BLaER1 treated with 17β-estradiol and CSF1 and Interleukin-3, amounts not matched to agents 10 nM and 100 nM (cell line): ENCODE data around the gene CMTM4.

Experiments used
- H3K27ac ChIP-seq, 11 experiments: shearing (Covaris generic); formaldehyde crosslinking; 2 replicates each; pipeline ENCODE4 v1.8.1; 2022
- H3K27me3 ChIP-seq, 11 experiments: shearing (Covaris generic); formaldehyde crosslinking; 2 replicates each; pipeline ENCODE4 v1.8.1; 2022
- H3K36me3 ChIP-seq, 11 experiments: shearing (Covaris generic); formaldehyde crosslinking; 2 replicates each; pipeline ENCODE4 v1.8.1; 2022
- H3K4me1 ChIP-seq, 10 experiments: shearing (Covaris generic); formaldehyde crosslinking; 2 replicates each; pipeline ENCODE4 v1.8.1; 2022
- H3K4me2 ChIP-seq, 11 experiments: shearing (Covaris generic); formaldehyde crosslinking; 2 replicates each; pipeline ENCODE4 v1.8.1; 2022
- H3K4me3 ChIP-seq, 10 experiments: shearing (Covaris generic); formaldehyde crosslinking; 2 replicates each; pipeline ENCODE4 v1.8.1; 2022
- H3K9ac ChIP-seq, 11 experiments: shearing (Covaris generic); formaldehyde crosslinking; 2 replicates each; pipeline ENCODE4 v1.8.1; 2022
- H3K9me3 ChIP-seq, 11 experiments: shearing (Covaris generic); formaldehyde crosslinking; replicated peaks in 1 of 11; 2 replicates each; pipeline ENCODE4 v1.8.1; 2022
- H4K20me1 ChIP-seq, 11 experiments: shearing (Covaris generic); formaldehyde crosslinking; 2 replicates each; pipeline ENCODE4 v1.8.1; 2022
- Cebpa-rat ChIP-seq, 11 experiments: shearing (Covaris generic); IDR thresholded peaks; 2 replicates each; pipeline ENCODE4 v1.8.1; 2022

CMTM4 gene

GRCh38 chr16:66731101-66731500 is 34.6 kb upstream of the CMTM4 start:
- Histone ChIP-seq H3K27ac (no peak overlapping the region), H4K20me1 (peaks cover 3 to 70% (median 45%) of the 10 kb centered on the region in 11 experiments; a peak in 17 of 22 replicates), H3K27me3 (no peaks in the 10 kb centered on the region), H3K4me3 (no peak overlapping the region), H3K4me1 (peaks cover 0 to 10% (median 8%) of the 10 kb centered on the region in 10 experiments; a peak in 14 of 20 replicates), H3K9ac (no peak overlapping the region), H3K9me3 (no peaks in the 10 kb centered on the region), H3K36me3 (peaks cover 89 to 99% (median 95%) of the 10 kb centered on the region in 11 experiments), H3K4me2 (no peak overlapping the region)
- TF ChIP-seq Cebpa-rat (IDR thresholded peaks at IDR 0.05) = no peak

DNA sequence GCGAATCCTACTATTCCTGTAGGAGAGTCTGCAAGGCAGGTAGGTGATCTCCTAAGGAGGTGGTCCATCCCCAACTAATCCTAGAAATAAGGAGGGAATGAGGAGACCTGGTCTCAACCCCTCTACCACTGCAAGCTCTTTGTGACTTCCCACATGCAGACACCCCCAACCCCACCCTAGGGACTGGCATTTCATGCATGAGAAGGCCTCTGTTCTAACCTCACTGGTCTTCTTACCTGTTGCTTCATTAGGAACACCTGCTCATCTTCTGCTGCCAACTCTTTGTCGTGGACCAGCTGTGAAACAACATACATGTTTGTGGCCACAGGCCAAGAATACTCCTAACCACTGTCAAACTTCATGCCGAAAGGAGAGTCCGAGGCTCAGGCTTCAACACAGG is 32.3 kb upstream of the CMTM4 start:
- H3K27me3 ChIP-seq = no peaks in the 10 kb centered on the region
- H4K20me1 ChIP-seq = peaks cover 3 to 56% (median 36%) of the 10 kb centered on the region in 11 experiments; a peak in 17 of 22 replicates
- H3K27ac ChIP-seq = no peak overlapping the region
- peaks cover 89 to 99% (median 95%) of the 10 kb centered on the region in 11 experiments for H3K36me3 ChIP-seq
- H3K9me3 ChIP-seq = no peaks in the 10 kb centered on the region
- no peak overlapping the region for H3K4me3 ChIP-seq
- TF ChIP-seq Cebpa-rat (IDR thresholded peaks at IDR 0.05) = no peak
- H3K4me1 ChIP-seq = peaks cover 0 to 10% (median 8%) of the 10 kb centered on the region in 10 experiments; a peak in 14 of 20 replicates
- H3K9ac ChIP-seq = 0 out of 22 replicates have a peak overlapping the region, but pooled peaks of 1 of the 11 experiments have one; percentile 9
- 0 out of 22 replicates have a peak overlapping the region, but pooled peaks of 1 of the 11 experiments have one; percentile 2 for H3K4me2 ChIP-seq

- H4K20me1 ChIP-seq = peaks cover 3 to 50% (median 36%) of the 10 kb centered on the region in 11 experiments; a peak in 17 of 22 replicates
- no peaks in the 10 kb centered on the region for H3K9me3 ChIP-seq
- no peak for TF ChIP-seq Cebpa-rat (IDR thresholded peaks at IDR 0.05)
- H3K4me2 ChIP-seq = no peak overlapping the region
- peaks cover 89 to 99% (median 95%) of the 10 kb centered on the region in 11 experiments for H3K36me3 ChIP-seq
- no peak overlapping the region for H3K27ac ChIP-seq
- no peak overlapping the region for H3K4me3 ChIP-seq
- no peaks in the 10 kb centered on the region for H3K27me3 ChIP-seq
- peaks cover 0 to 10% (median 8%) of the 10 kb centered on the region in 10 experiments; a peak in 14 of 20 replicates for H3K4me1 ChIP-seq
- 0 out of 22 replicates have a peak overlapping the region, but pooled peaks of 1 of the 11 experiments have one; percentile 9 for H3K9ac ChIP-seq
Observed at GRCh38 chr16:66728117-66728787, 31.7 kb upstream of the CMTM4 start.

DNA sequence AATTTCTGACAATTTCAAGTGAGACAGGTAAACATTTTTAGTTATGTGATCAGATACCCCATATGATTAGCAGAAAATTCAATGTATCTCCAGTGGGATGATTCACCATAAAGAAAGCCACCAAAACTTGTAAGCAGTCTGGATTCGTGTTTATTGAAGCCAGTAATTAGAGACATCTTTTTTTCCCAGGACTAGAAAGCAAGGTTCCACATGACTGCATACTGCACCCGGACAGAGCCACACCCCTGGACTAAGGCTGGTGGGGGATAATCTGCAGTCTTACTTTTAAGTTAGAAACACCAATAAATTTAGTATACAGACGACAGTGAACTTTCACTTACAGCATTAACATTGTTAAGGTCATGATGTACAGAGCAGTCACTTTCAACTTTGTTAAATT is 24.2 kb upstream of the CMTM4 start:
- Histone ChIP-seq H3K27ac (no peak overlapping the region), H3K27me3 (no peaks in the 10 kb centered on the region), H3K4me3 (no peak overlapping the region), H4K20me1 (peaks cover 0 to 14% (median 0%) of the 10 kb centered on the region in 11 experiments; a peak in 1 of 22 replicates), H3K9ac (no peak overlapping the region), H3K36me3 (peaks cover 70 to 85% (median 80%) of the 10 kb centered on the region in 11 experiments), H3K4me2 (no peak overlapping the region), H3K9me3 (no peaks in the 10 kb centered on the region), H3K4me1 (no peaks in the 10 kb centered on the region)
- no peak for TF ChIP-seq Cebpa-rat (IDR thresholded peaks at IDR 0.05)

DNA sequence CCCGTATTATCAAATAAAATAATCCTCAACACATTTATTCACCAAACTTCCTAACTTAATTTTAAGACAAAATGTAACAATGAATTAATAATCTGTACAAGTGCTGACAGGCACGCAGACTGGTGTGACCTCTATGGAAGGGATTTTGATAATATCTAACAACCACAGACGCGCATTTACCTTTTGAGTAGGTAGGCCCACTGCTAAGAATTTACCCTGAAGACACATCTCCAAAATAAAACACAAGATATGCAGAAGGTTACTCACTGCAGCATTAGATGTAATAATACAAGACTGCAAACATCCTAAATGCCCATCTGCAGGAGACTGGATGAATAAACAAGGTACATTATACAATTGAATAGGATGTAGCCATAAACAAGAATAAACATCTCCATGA is 22.7 kb upstream of the CMTM4 start:
- no peak for TF ChIP-seq Cebpa-rat (IDR thresholded peaks at IDR 0.05)
- Histone ChIP-seq H3K27me3 (no peaks in the 10 kb centered on the region), H4K20me1 (peaks cover 0 to 14% (median 0%) of the 10 kb centered on the region in 11 experiments; a peak in 1 of 22 replicates), H3K9me3 (no peaks in the 10 kb centered on the region), H3K4me3 (no peak overlapping the region), H3K27ac (no peak overlapping the region), H3K9ac (no peak overlapping the region), H3K4me2 (no peak overlapping the region), H3K36me3 (peaks cover 55 to 70% (median 65%) of the 10 kb centered on the region in 11 experiments), H3K4me1 (peaks cover 0 to 10% (median 4%) of the 10 kb centered on the region in 10 experiments; a peak in 9 of 20 replicates)

- Histone ChIP-seq H3K4me2 (no peak overlapping the region), H3K9me3 (peaks cover 0 to under 1% (median 0%) of the 10 kb centered on the region in 11 experiments; a peak in 1 of 22 replicates), H3K4me1 (peaks cover 0 to 25% (median 18%) of the 10 kb centered on the region in 10 experiments; a peak in 13 of 20 replicates), H3K9ac (no peak overlapping the region), H4K20me1 (peaks cover 0 to 2% (median 0%) of the 10 kb centered on the region in 11 experiments; a peak in 1 of 22 replicates), H3K4me3 (no peak overlapping the region), H3K27me3 (no peaks in the 10 kb centered on the region), H3K27ac (no peak overlapping the region), H3K36me3 (peaks cover 40 to 55% (median 50%) of the 10 kb centered on the region in 11 experiments)
- no peak for TF ChIP-seq Cebpa-rat (IDR thresholded peaks at IDR 0.05)
Observed at GRCh38 chr16:66717776-66718175, 21.2 kb upstream of the CMTM4 start.

DNA sequence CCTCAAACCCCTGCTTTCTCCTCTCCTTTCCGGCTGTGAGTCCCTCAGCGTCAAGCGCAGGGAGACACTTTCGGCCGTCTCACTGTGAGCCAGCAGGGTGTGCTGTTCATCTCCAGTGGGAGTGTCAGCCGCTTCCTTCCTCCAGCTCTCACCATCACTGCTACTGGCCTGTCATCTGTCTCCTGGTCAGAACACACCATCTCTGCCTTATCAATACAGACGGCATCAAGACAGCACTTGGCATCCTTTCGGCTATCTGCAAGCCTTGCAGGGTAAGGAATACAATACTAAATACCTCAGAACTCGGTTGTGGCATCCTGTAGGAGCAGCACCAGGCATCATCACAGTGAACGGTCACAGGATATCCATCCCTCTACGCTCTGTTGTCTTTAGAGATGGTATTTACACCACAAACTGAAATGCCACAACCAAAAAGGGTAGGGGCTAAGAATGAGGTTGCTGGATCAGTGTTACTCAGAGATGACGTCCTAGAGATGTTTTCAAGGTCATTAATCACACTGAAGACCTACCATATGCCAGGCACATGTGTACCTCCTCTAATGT is 20.7 kb upstream of the CMTM4 start:
- H3K9ac ChIP-seq = no peak overlapping the region
- H3K4me1 ChIP-seq = peaks cover 0 to 27% (median 19%) of the 10 kb centered on the region in 10 experiments; a peak in 13 of 20 replicates
- H3K36me3 ChIP-seq = peaks cover 34 to 49% (median 45%) of the 10 kb centered on the region in 11 experiments
- H3K27me3 ChIP-seq = no peaks in the 10 kb centered on the region
- TF ChIP-seq Cebpa-rat (IDR thresholded peaks at IDR 0.05) = no peak
- H3K4me2 ChIP-seq = no peak overlapping the region
- no peaks in the 10 kb centered on the region for H4K20me1 ChIP-seq
- H3K9me3 ChIP-seq = peaks cover under 1 to 6% (median 4%) of the 10 kb centered on the region in 11 experiments; a peak in 16 of 22 replicates
- no peak overlapping the region for H3K27ac ChIP-seq
- H3K4me3 ChIP-seq = no peak overlapping the region

DNA sequence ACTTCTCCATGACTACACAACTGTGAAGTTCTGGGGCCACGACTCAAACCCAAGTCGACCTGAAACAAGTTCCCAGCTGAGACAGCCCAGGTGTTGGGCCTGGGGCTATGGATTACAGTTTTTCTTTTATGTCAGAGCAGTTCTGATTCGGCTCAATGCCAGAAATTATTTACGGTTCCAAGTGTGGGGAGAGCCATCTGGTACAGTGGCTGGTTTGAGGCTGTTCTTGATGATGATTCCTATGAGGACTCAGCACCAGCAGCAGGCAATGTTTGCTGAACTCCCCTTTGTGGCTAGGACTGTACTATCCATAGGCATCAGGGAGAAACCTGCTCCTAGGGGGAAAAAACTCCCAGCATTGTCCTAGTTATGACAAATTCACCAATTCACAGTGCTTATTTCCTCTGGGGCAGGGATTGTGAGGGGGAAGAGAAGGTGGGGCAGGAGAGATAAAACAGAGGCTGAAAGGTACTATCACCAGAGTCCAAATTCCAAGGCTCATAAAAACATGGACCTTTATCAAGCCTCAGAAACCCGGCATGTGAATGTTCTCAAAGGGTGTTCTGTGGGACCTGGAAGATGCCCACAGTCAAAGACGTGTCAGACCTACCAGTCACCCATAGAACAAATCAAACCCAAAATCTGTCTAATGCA is 18.2 kb upstream of the CMTM4 start:
- Histone ChIP-seq H3K9ac (peak overlapping the region in 1 of 11 experiments; percentile 2; a peak in 1 of 22 replicates), H3K9me3 (peaks cover 8 to 18% (median 14%) of the 10 kb centered on the region in 11 experiments), H3K4me1 (peaks cover 0 to 27% (median 19%) of the 10 kb centered on the region in 10 experiments; a peak in 13 of 20 replicates), H3K27me3 (no peaks in the 10 kb centered on the region), H3K36me3 (peaks cover 15 to 28% (median 22%) of the 10 kb centered on the region in 11 experiments; a peak in 20 of 22 replicates), H4K20me1 (no peaks in the 10 kb centered on the region), H3K27ac (peak overlapping the region in 2 of 11 experiments; percentile 7 to 56; a peak in 2 of 22 replicates), H3K4me2 (peak overlapping the region in 1 of 11 experiments; percentile 66; a peak in 3 of 22 replicates), H3K4me3 (no peak overlapping the region)
- TF ChIP-seq Cebpa-rat (IDR thresholded peaks at IDR 0.05) = no peak
